Measurements from ENCODE around the gene ARHGAP15. TPM values are rescaled to one million over a fixed set of nuclear protein-coding genes. Genes with fewer than 3 reads are reported as not detected.

ARHGAP15 gene
- total RNA-seq, 1 experiment from 2014 or later: 0.26 TPM

DNA sequence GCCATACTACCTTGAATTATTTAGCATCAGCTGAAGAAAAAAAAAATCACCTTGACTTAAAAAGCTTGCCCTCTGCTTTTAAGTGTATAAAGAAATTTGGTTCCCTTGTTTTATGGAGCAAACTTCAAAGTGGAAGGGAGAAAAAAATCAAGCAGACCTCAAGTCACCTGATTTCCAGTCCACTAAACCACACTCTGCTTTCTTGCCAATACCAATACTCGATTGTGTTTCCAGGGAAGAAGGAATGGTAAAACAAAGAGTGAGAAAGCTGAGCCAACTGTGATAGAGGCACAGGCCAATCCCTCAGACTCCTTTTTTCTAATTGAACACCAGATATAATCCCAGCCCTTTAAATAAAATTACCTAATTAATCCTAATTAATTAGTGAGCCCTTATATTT lies 587.3 kb downstream of the ARHGAP15 start:
- Histone ChIP-seq H3K4me1 (no peaks in the 10 kb centered on the region), H3K27me3 (no peaks in the 10 kb centered on the region), H3K4me3 (no peak overlapping the region), H3K27ac (no peak overlapping the region), H3K36me3 (no peaks in the 10 kb centered on the region), H3K9me3 (replicated peaks) (0 out of 2 replicates have a peak, but pooled peaks cover 5% of the 10 kb centered on the region)
- no peak for DNase-seq

GRCh38 chr2:143717053-143717452 lies 587.8 kb downstream of the ARHGAP15 start:
- no peaks in the 10 kb centered on the region for H3K4me1 ChIP-seq
- no peaks in the 10 kb centered on the region for H3K36me3 ChIP-seq
- no peaks in the 10 kb centered on the region for H3K9me3 ChIP-seq (replicated peaks)
- H3K27ac ChIP-seq: no peak overlapping the region
- no peak overlapping the region for H3K4me3 ChIP-seq
- no peak for DNase-seq
- H3K27me3 ChIP-seq: no peaks in the 10 kb centered on the region

GRCh38 chr2:143717536-143718168 lies 588.4 kb downstream of the ARHGAP15 start:
- H3K27me3 ChIP-seq: no peaks in the 10 kb centered on the region
- H3K4me1 ChIP-seq: no peaks in the 10 kb centered on the region
- no peak overlapping the region for H3K4me3 ChIP-seq
- H3K9me3 ChIP-seq (replicated peaks): no peaks in the 10 kb centered on the region
- DNase-seq: no peak
- no peaks in the 10 kb centered on the region for H3K36me3 ChIP-seq
- no peak overlapping the region for H3K27ac ChIP-seq

DNA sequence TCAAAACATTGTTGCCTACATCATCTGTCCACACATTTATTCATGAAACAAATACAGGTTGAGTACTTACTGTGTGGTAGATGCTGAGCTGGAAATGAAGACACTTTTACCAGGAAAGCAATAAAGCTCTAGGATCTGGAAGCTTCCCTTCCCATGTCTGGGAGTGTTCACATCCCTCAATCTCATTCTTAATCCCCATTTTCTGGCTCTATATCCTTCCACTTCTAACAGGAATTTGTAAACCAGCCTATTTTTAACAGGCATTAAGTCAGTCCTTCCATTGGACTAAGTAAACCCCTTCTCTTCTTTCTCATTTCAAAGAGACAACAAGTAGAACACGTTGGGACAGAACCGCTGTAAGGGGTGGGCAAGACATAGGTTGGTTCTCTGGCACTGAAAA lies 589.5 kb downstream of the ARHGAP15 start:
- no peak for DNase-seq
- Histone ChIP-seq H3K36me3 (no peaks in the 10 kb centered on the region), H3K27me3 (no peaks in the 10 kb centered on the region), H3K4me1 (no peaks in the 10 kb centered on the region), H3K9me3 (replicated peaks) (no peaks in the 10 kb centered on the region), H3K4me3 (no peak overlapping the region), H3K27ac (no peak overlapping the region)

GRCh38 chr2:143719406-143719805 lies 590.2 kb downstream of the ARHGAP15 start:
- Histone ChIP-seq H3K36me3 (no peaks in the 10 kb centered on the region), H3K9me3 (replicated peaks) (no peaks in the 10 kb centered on the region), H3K4me3 (no peak overlapping the region), H3K4me1 (no peaks in the 10 kb centered on the region), H3K27me3 (no peaks in the 10 kb centered on the region), H3K27ac (no peak overlapping the region)
- no peak for DNase-seq

DNA sequence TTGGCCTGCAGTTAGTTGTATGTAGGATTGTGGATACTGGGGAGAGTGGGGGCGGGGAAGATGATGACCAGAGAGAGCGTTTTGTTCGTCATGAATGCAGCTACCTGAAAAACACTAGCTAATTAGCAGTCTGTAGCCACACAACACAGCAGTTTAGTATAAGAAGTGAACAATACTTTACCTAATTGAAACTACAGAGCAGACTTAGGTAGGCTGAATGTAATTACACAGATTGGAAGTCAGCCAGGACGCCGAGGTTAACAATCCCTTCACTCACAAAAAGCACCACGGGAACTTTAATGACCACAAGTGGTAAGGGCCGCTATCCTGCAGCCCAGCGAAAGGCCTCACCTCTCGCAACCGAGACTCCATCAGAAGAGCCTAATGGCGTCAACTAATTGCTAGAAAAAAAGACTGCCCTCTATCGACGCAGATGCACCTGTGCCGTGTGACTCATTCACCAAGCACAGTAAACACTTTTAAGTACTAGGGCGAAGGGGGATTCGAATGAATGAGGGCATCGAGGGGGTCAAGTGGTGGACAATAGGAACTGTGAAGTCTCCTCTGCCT lies 591.0 kb downstream of the ARHGAP15 start:
- no peak overlapping the region for H3K4me3 ChIP-seq
- H3K27me3 ChIP-seq: no peaks in the 10 kb centered on the region
- no peak overlapping the region for H3K27ac ChIP-seq
- DNase-seq: no peak
- no peaks in the 10 kb centered on the region for H3K36me3 ChIP-seq
- H3K4me1 ChIP-seq: no peaks in the 10 kb centered on the region
- H3K9me3 ChIP-seq (replicated peaks): no peaks in the 10 kb centered on the region

GRCh38 chr2:143725400-143725799 lies 596.2 kb downstream of the ARHGAP15 start:
- no peak for DNase-seq
- H3K27ac ChIP-seq: no peak overlapping the region

GRCh38 chr2:143726151-143726845 lies 597.1 kb downstream of the ARHGAP15 start:
- Histone ChIP-seq H3K4me1 (no peaks in the 10 kb centered on the region), H3K4me3 (no peak overlapping the region), H3K9me3 (replicated peaks) (no peaks in the 10 kb centered on the region), H3K27me3 (no peaks in the 10 kb centered on the region), H3K27ac (no peak overlapping the region), H3K36me3 (no peaks in the 10 kb centered on the region)
- DNase-seq: no peak

More at GRCh38 chr2:143725400-143725799, 596.2 kb downstream of the ARHGAP15 start:
- Histone ChIP-seq H3K9me3 (replicated peaks) (no peaks in the 10 kb centered on the region), H3K27me3 (no peaks in the 10 kb centered on the region), H3K36me3 (no peaks in the 10 kb centered on the region), H3K4me1 (no peaks in the 10 kb centered on the region), H3K4me3 (no peak overlapping the region)

DNA sequence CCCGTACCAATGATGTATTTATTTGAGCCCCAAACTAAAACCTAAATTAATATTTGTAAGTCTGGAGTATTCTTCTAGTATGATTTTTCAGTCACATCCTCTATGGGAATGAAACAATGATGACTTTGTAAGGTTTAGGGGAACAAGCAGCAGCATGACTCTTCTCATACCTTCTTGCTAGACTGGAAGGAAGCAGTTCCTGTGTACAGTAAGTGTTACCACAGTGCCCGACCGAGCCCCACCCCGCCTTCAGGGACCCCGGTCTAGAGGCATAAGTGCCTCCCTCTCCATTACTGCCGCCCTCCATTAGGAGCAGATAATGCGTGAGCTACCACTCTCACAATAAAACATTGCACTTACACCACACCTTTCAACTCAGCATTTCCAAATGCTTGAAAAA lies 599.3 kb downstream of the ARHGAP15 start:
- Histone ChIP-seq H3K4me3 (no peak overlapping the region), H3K36me3 (no peaks in the 10 kb centered on the region), H3K4me1 (no peaks in the 10 kb centered on the region), H3K27ac (no peak overlapping the region), H3K9me3 (replicated peaks) (no peaks in the 10 kb centered on the region), H3K27me3 (no peaks in the 10 kb centered on the region)
- no peak for DNase-seq

- Histone ChIP-seq H3K4me1 (no peaks in the 10 kb centered on the region), H3K27me3 (no peaks in the 10 kb centered on the region), H3K9me3 (replicated peaks) (no peaks in the 10 kb centered on the region), H3K27ac (no peak overlapping the region), H3K36me3 (no peaks in the 10 kb centered on the region), H3K4me3 (no peak overlapping the region)
- DNase-seq: no peak
Observed at GRCh38 chr2:143729296-143729814, 600.1 kb downstream of the ARHGAP15 start.

DNA sequence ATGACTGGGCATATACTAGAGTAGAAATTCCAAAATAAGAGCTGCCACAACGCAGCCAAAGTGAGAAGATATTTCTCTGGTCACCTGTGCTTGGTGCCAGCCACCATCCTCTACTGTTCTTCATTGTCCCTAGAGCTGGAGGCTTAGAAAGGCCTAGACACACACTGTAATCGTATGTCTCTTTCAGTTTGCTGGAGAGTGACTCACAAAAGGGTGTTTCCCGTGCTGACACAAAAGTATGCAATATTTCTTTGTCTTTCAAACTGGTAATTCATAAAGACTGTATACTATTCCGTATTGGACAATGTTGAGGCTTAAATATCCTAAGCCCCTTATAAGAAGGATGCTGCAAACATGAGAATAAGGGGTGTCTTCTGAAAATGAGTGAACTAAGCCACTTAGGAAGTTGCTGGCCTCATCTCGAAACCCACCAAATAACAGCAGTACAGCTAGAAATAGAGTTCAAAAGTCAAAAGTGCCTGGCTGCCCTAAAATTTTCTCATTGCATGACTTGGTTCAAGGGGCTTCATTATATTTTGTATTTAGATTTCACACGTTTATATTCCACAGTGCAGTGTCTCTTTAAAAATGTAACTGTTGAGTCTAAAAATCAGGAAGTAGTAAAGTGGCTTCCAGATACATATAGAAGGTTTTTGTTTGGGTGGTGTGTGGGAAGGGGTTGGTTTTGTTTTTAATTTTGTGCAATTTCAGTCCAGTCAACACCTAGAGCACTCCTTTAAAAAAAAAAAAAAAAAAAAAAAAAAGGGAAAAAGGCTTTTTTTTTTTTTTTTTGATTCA lies 601.1 kb downstream of the ARHGAP15 start:
- no peaks in the 10 kb centered on the region for H3K9me3 ChIP-seq (replicated peaks)
- no peaks in the 10 kb centered on the region for H3K36me3 ChIP-seq
- H3K27ac ChIP-seq: no peak overlapping the region
- DNase-seq: no peak
- H3K27me3 ChIP-seq: no peaks in the 10 kb centered on the region
- no peak overlapping the region for H3K4me3 ChIP-seq
- no peaks in the 10 kb centered on the region for H3K4me1 ChIP-seq

- Histone ChIP-seq H3K36me3 (no peaks in the 10 kb centered on the region), H3K4me3 (no peak overlapping the region), H3K27ac (no peak overlapping the region), H3K4me1 (no peaks in the 10 kb centered on the region), H3K9me3 (replicated peaks) (no peaks in the 10 kb centered on the region), H3K27me3 (no peaks in the 10 kb centered on the region)
- DNase-seq: no peak
Observed at GRCh38 chr2:143730953-143731260, 601.7 kb downstream of the ARHGAP15 start.

DNA sequence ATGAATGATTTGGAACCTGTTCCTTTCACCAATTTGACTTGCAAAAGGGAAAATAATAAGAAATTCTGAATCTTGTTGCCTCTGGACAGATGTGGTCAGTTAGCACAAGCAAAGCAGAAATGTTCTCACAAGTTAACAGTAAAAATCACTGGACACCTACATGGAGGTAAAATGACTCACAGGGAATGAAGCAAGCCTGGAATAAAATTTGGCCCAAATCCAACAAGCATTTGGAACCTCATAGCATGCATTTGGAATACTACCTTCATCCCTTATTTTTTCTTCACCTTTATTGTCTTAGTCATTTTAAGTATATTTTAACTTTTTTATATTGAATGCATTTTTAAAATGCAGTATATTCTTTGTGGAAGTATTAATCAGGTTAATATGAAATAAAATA lies 602.9 kb downstream of the ARHGAP15 start:
- H3K9me3 ChIP-seq (replicated peaks): no peaks in the 10 kb centered on the region
- H3K36me3 ChIP-seq: no peaks in the 10 kb centered on the region
- H3K4me3 ChIP-seq: no peak overlapping the region
- no peak overlapping the region for H3K27ac ChIP-seq
- no peaks in the 10 kb centered on the region for H3K27me3 ChIP-seq
- H3K4me1 ChIP-seq: no peaks in the 10 kb centered on the region
- peak in 1 of 2 experiments; percentile 40 for DNase-seq

GRCh38 chr2:143732871-143733270 lies 603.7 kb downstream of the ARHGAP15 start:
- Histone ChIP-seq H3K27me3 (no peaks in the 10 kb centered on the region), H3K4me3 (no peak overlapping the region), H3K9me3 (replicated peaks) (no peaks in the 10 kb centered on the region), H3K27ac (no peak overlapping the region), H3K4me1 (no peaks in the 10 kb centered on the region), H3K36me3 (no peaks in the 10 kb centered on the region)
- no peak for DNase-seq

DNA sequence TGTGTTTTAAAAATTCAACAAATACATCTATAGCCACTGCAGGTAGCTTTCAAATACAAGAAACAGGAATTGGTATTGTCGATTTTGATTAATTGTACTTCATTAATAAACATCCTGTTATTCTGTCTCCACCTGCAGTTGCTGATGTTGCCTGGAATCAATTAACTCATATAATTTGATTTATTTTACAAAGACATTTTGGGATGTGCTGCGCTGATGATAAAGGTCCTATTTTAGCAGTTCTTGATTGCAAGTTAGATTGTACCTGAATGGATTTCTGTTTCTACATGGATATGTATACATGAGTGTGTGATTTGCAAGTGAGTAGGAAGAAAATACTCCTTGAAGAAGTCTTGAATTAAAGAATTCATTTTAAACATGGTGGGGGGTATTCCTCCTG lies 605.3 kb downstream of the ARHGAP15 start:
- no peaks in the 10 kb centered on the region for H3K27me3 ChIP-seq
- no peak for DNase-seq
- H3K36me3 ChIP-seq: no peaks in the 10 kb centered on the region
- H3K9me3 ChIP-seq (replicated peaks): no peaks in the 10 kb centered on the region
- no peak overlapping the region for H3K27ac ChIP-seq
- H3K4me1 ChIP-seq: no peaks in the 10 kb centered on the region
- H3K4me3 ChIP-seq: no peak overlapping the region
